ENCODE data around the gene TNFAIP8L1.

The TNFAIP8L1 gene

GRCh38 chr19:4688587-4688986 lies 49.3 kb downstream of the TNFAIP8L1 start:
- no peak for DNase-seq (ENCODE audit: insufficient read length, low spot score)
- FAIRE-seq = no peak

GRCh38 chr19:4689403-4689802 lies 50.1 kb downstream of the TNFAIP8L1 start:
- DNase-seq (ENCODE audit: insufficient read length, low spot score) (no peak), FAIRE-seq (no peak)
- no peak for TF ChIP-seq POLR2A (IDR thresholded peaks at IDR 0.05; ENCODE audit: low read depth, low read length)

More at GRCh38 chr19:4688587-4688986, 49.3 kb downstream of the TNFAIP8L1 start:
- no peak for TF ChIP-seq POLR2A (IDR thresholded peaks at IDR 0.05; ENCODE audit: low read depth, low read length)

- no peak for DNase-seq (ENCODE audit: insufficient read length, low spot score)
- FAIRE-seq = no peak
- no peak for TF ChIP-seq POLR2A (IDR thresholded peaks at IDR 0.05; ENCODE audit: low read depth, low read length)
Observed at GRCh38 chr19:4690361-4690760, 51.0 kb downstream of the TNFAIP8L1 start.

GRCh38 chr19:4691373-4691772 lies 52.1 kb downstream of the TNFAIP8L1 start:
- no peak for TF ChIP-seq POLR2A (IDR thresholded peaks at IDR 0.05; ENCODE audit: low read depth, low read length)
- no peak for FAIRE-seq
- no peak for DNase-seq (ENCODE audit: insufficient read length, low spot score)

GRCh38 chr19:4692251-4693077 lies 53.1 kb downstream of the TNFAIP8L1 start:
- TF ChIP-seq POLR2A (IDR thresholded peaks at IDR 0.05; ENCODE audit: low read depth, low read length) = no peak
- DNase-seq (ENCODE audit: insufficient read length, low spot score) (no peak), FAIRE-seq (no peak)

- TF ChIP-seq POLR2A (IDR thresholded peaks at IDR 0.05; ENCODE audit: low read depth, low read length) = no peak
- no peak for DNase-seq (ENCODE audit: insufficient read length, low spot score)
- no peak for FAIRE-seq
Observed at GRCh38 chr19:4693078-4693350, 53.7 kb downstream of the TNFAIP8L1 start.

- TF ChIP-seq POLR2A (IDR thresholded peaks at IDR 0.05; ENCODE audit: low read depth, low read length) = no peak; the same call in 1 of the 2 replicates
- DNase-seq (ENCODE audit: insufficient read length, low spot score) = no peak
- FAIRE-seq = no peak
Observed at GRCh38 chr19:4693471-4694121, 54.3 kb downstream of the TNFAIP8L1 start.

GRCh38 chr19:4694211-4694987 lies 55.1 kb downstream of the TNFAIP8L1 start:
- TF ChIP-seq POLR2A (IDR thresholded peaks at IDR 0.05; ENCODE audit: low read depth, low read length) = 0 out of 2 replicates have a peak, but pooled peaks have one; percentile 15
- peak; percentile 99 for DNase-seq (ENCODE audit: insufficient read length, low spot score)
- peak; percentile 94 for FAIRE-seq

- DNase-seq (ENCODE audit: insufficient read length, low spot score) (no peak), FAIRE-seq (no peak)
- TF ChIP-seq POLR2A (IDR thresholded peaks at IDR 0.05; ENCODE audit: low read depth, low read length) = no peak
Observed at GRCh38 chr19:4695224-4695731, 56.0 kb downstream of the TNFAIP8L1 start.

- FAIRE-seq (no peak), DNase-seq (ENCODE audit: insufficient read length, low spot score) (no peak)
- no peak for TF ChIP-seq POLR2A (IDR thresholded peaks at IDR 0.05; ENCODE audit: low read depth, low read length)
Observed at GRCh38 chr19:4697304-4697703, 58.0 kb downstream of the TNFAIP8L1 start.

- FAIRE-seq (no peak), DNase-seq (ENCODE audit: insufficient read length, low spot score) (no peak)
- TF ChIP-seq POLR2A (IDR thresholded peaks at IDR 0.05; ENCODE audit: low read depth, low read length) = no peak
Observed at GRCh38 chr19:4699826-4700692, 60.7 kb downstream of the TNFAIP8L1 start.

- no peak for TF ChIP-seq POLR2A (IDR thresholded peaks at IDR 0.05; ENCODE audit: low read depth, low read length)
- DNase-seq (ENCODE audit: insufficient read length, low spot score) (no peak), FAIRE-seq (no peak)
Observed at GRCh38 chr19:4700693-4700970, 61.3 kb downstream of the TNFAIP8L1 start.

- no peak for TF ChIP-seq POLR2A (IDR thresholded peaks at IDR 0.05; ENCODE audit: low read depth, low read length)
- DNase-seq (ENCODE audit: insufficient read length, low spot score) = no peak
- no peak for FAIRE-seq
Observed at GRCh38 chr19:4701557-4701956, 62.2 kb downstream of the TNFAIP8L1 start.

Measured in H54 (cell line).